GM12891 (cell line): ENCODE measurements around the gene REEP5.

Experiments
- DNase-seq: peaks from one replicate; pipeline ENCODE4 v3.0.0; 2011; ENCODE audit warnings: low spot score; ENCODE audit not compliant: insufficient read length
- FAIRE-seq: peaks from 2 replicates; lab custom pipeline; 2011; peaks lifted over from hg19 to GRCh38; lab: Jason Lieb, UNC
- PAX5 ChIP-seq: IDR thresholded peaks from 2 replicates; pipeline ENCODE4 v1.6.1; 2011; ENCODE audit warnings: low read length, moderate library complexity, mild to moderate bottlenecking; ENCODE audit not compliant: insufficient read depth, severe bottlenecking
- POLR2A ChIP-seq: IDR thresholded peaks from 2 replicates; pipeline ENCODE4 v1.6.1; 2011; ENCODE audit warnings: low read depth, low read length, control low read depth
- POLR2AphosphoS5 ChIP-seq: IDR thresholded peaks from 2 replicates; pipeline ENCODE4 v1.6.1; 2011; ENCODE audit warnings: low read depth, low read length, control low read depth
- POU2F2 ChIP-seq: IDR thresholded peaks from 2 replicates; pipeline ENCODE4 v1.6.1; 2011; ENCODE audit warnings: low read depth, mild to moderate bottlenecking, control low read depth, low read length, moderate library complexity
- SPI1 ChIP-seq: IDR thresholded peaks from 2 replicates; pipeline ENCODE4 v1.6.1; 2011; ENCODE audit warnings: low read depth, low read length, control low read depth
- TAF1 ChIP-seq: IDR thresholded peaks from 2 replicates; pipeline ENCODE4 v1.6.1; 2011; ENCODE audit warnings: low read depth, low read length, control low read depth

The REEP5 gene

GRCh38 chr5:112857866-112858265 is 64.2 kb downstream of the REEP5 start:
- no peak for TF ChIP-seq SPI1
- no peak for TF ChIP-seq TAF1
- no peak for TF ChIP-seq POLR2AphosphoS5
- TF ChIP-seq PAX5, result no peak
- no peak for TF ChIP-seq POU2F2
- no peak for TF ChIP-seq POLR2A
- FAIRE-seq (no peak), DNase-seq (no peak)

DNA sequence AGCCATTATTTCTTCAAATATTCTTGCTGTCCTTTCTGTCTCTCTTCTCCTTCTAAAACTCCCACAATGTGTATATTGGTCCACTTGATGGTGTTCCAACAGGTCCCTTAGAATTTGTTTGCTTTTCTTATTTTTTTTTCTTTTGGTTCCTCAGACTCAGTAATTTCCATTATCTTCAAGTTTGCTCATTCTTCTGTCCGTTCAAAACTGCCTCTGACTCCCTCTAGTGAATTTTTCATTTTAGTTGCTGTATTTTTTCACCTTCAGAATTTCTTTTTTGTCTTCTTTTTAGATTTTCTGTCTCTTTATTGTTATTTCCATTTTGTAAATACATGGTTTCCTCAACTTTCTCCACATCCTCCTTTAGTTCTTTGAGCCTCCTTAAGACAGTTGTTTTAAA is 67.4 kb downstream of the REEP5 start:
- no peak for TF ChIP-seq SPI1
- TF ChIP-seq POLR2A, result no peak
- TF ChIP-seq POLR2AphosphoS5, result no peak
- FAIRE-seq (no peak), DNase-seq (no peak)

DNA sequence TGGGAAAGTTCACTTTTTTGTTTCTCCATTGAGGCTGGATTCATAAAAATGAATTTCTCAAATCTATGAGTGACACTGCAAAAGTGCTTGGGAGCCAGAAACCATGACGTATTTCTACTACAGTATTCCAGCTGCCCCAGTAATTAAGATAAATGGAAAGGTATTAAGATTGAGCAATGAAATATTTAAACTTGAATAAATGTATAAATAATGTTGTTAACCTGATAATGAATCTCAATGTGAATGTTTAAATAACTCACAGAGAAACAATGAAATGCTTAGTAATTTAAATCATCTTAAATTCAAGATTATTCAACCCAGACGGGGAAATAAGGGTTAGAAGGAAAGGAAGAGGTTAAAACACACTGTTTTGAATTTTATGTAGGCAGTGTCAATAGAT is 72.1 kb downstream of the REEP5 start:
- DNase-seq (no peak), FAIRE-seq (no peak)
- TF ChIP-seq PAX5 (no peak), POLR2AphosphoS5 (no peak), POLR2A (no peak), SPI1 (no peak), TAF1 (no peak), POU2F2 (no peak)

- DNase-seq, result peak; percentile 14
- peak; percentile 90 for FAIRE-seq
- no peak for TF ChIP-seq PAX5
- TF ChIP-seq SPI1, result peak; percentile 79
Observed at GRCh38 chr5:112848116-112848811, 73.8 kb downstream of the REEP5 start.

- no peak for FAIRE-seq
Observed at GRCh38 chr5:112847306-112847705, 74.7 kb downstream of the REEP5 start.

DNA sequence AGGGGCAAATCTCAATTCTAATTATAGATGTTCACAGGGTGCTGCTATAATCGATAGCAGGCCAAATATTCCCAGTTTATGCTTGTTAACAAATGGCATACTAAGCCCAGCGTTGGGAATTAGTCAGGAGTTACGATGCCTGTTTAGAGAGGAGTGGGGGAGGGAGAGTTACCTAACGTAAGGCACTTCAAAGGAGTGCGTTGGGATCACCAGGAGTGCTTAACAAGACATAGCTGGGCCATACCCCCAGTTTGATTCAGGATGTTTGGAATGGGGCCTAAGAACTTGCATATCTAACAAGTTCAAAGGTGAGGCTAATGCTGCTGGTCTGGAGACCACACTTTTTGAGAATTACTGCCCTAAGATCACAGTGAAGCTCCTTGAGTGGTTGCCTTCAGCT is 75.5 kb downstream of the REEP5 start:
- TF ChIP-seq POU2F2, result no peak
- no peak for TF ChIP-seq POLR2AphosphoS5
- no peak for TF ChIP-seq TAF1
- TF ChIP-seq SPI1, result no peak
- TF ChIP-seq PAX5, result no peak
- no peak for DNase-seq
- FAIRE-seq, result no peak

More at GRCh38 chr5:112847306-112847705, 74.7 kb downstream of the REEP5 start:
- TF ChIP-seq POLR2AphosphoS5, result no peak
- no peak for DNase-seq

GRCh38 chr5:112844489-112844888 is 77.5 kb downstream of the REEP5 start:
- DNase-seq (no peak), FAIRE-seq (no peak)
- no peak for TF ChIP-seq TAF1
- TF ChIP-seq PAX5, result no peak
- no peak for TF ChIP-seq SPI1
- no peak for TF ChIP-seq POLR2A
- no peak for TF ChIP-seq POU2F2
- no peak for TF ChIP-seq POLR2AphosphoS5

DNA sequence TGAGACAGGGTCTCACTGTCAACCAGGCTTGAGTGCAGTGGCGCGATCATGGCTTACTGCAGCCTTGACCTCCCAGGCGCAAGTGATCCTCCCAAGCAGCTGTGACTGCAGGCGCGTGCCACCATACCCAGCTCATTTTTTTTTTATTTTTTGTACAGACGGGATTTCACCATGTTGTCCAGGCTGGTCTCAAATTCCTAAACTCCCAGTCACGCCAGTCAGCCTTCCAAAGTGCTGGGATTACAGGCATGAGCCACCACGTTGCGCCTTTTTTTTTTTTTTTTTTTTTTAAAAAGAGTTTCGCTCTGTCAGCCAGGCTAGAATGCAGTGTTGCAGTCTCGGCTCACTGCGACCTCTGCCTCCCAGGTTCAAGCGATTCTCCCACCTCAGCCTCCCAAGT is 88.1 kb downstream of the REEP5 start:
- FAIRE-seq (no peak), DNase-seq (no peak)
- TF ChIP-seq SPI1 (no peak), POLR2AphosphoS5 (no peak), PAX5 (no peak), POU2F2 (no peak), TAF1 (no peak), POLR2A (no peak)

DNA sequence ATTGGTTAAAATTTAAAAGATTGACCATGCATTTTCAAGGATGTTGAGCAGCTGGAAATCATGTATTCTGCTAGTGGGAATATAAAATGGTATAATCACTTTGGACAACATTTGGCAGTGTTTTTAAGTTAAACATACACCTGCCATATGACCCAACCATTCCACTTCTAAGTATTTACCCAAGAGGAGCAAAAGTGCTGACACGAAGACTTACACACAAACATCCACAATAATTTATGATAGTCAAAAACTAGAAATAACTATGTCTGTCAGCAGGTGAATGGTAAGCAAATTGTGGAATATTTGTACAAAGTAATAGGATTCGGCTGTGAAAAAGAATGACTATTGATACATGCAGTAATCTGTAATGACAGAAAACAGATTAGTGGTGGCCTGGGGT is 91.6 kb downstream of the REEP5 start:
- FAIRE-seq, result no peak
- no peak for DNase-seq
- TF ChIP-seq SPI1 (no peak), POLR2AphosphoS5 (no peak), POU2F2 (no peak), PAX5 (no peak), POLR2A (no peak), TAF1 (no peak)
